SU-DHL-6 (cell line): ENCODE data around the gene LIN52.

Experiments
- CTCF ChIP-seq: fragments of 200-600 bp; sonication (generic); IDR thresholded peaks from one replicate; pipeline ENCODE4 v1.5.1; 2017; ENCODE audit warnings: antibody characterized with exemption, mild to moderate bottlenecking, low read length, moderate library complexity; ENCODE audit not compliant: insufficient read depth, poor library complexity, severe bottlenecking
- EZH2phosphoT487 ChIP-seq: fragments of 200-600 bp; sonication (generic), shearing (Covaris generic); conservative IDR thresholded peaks from 2 replicates; pipeline ENCODE4 v1.6.1; 2018; ENCODE audit warnings: mild to moderate bottlenecking, antibody characterized with exemption, low read length, moderate library complexity, mixed read lengths

GRCh38 chr14:74148705-74149104, 63.9 kb downstream of the LIN52 start:
- TF ChIP-seq CTCF, result no peak
- TF ChIP-seq EZH2phosphoT487, result no peak
